Effector memory CD4-positive, alpha-beta T cell (primary cell): Measurements from ENCODE around the gene CHKA.

Source experiments
- DNase-seq, 3 donors: peaks; one replicate each; pipeline ENCODE4 v3.0.0-alpha.2; 2020
- H3K27ac ChIP-seq: 2 replicates; pipeline ENCODE4 v1.7.0; 2013; ENCODE audit warnings: mild to moderate bottlenecking, low read length, moderate library complexity; ENCODE audit not compliant: insufficient read depth, poor library complexity, severe bottlenecking
- H3K27me3 ChIP-seq: replicated peaks from 2 replicates; pipeline ENCODE4 v1.7.0; 2013; ENCODE audit warnings: mild to moderate bottlenecking, low read length; ENCODE audit not compliant: insufficient read depth, control insufficient read depth, poor library complexity, severe bottlenecking
- H3K36me3 ChIP-seq: 2 replicates; pipeline ENCODE4 v1.7.0; 2013; ENCODE audit warnings: mild to moderate bottlenecking, low read length, moderate library complexity; ENCODE audit not compliant: control insufficient read depth, insufficient read depth
- H3K4me1 ChIP-seq: 2 replicates; pipeline ENCODE4 v1.7.0; 2013; ENCODE audit warnings: low read length, mild to moderate bottlenecking; ENCODE audit not compliant: control insufficient read depth, insufficient read depth, poor library complexity, severe bottlenecking
- H3K4me3 ChIP-seq: 2 replicates; pipeline ENCODE4 v1.7.0; 2013; ENCODE audit warnings: low read length, low read depth, mild to moderate bottlenecking; ENCODE audit not compliant: insufficient read depth, poor library complexity, severe bottlenecking
- H3K9me3 ChIP-seq: 2 replicates; pipeline ENCODE4 v1.7.0; 2013; ENCODE audit warnings: mild to moderate bottlenecking, low read length, moderate library complexity; ENCODE audit not compliant: control insufficient read depth

Gene CHKA

GRCh38 chr11:68025047-68025446 lies 96.1 kb downstream of the CHKA start:
- Histone ChIP-seq H3K4me3 (no peak overlapping the region), H3K9me3 (no peaks in the 10 kb centered on the region), H3K27ac (no peak overlapping the region), H3K27me3 (no peaks in the 10 kb centered on the region), H3K4me1 (peaks cover 5% of the 10 kb centered on the region), H3K36me3 (no peaks in the 10 kb centered on the region)
- no peak for DNase-seq

GRCh38 chr11:68024508-68024907 lies 96.7 kb downstream of the CHKA start:
- no peaks in the 10 kb centered on the region for H3K27me3 ChIP-seq
- no peaks in the 10 kb centered on the region for H3K9me3 ChIP-seq
- DNase-seq, result no peak
- H3K4me3 ChIP-seq, result no peak overlapping the region
- H3K27ac ChIP-seq, result no peak overlapping the region
- H3K4me1 ChIP-seq, result no peaks in the 10 kb centered on the region
- no peaks in the 10 kb centered on the region for H3K36me3 ChIP-seq

GRCh38 chr11:68022531-68022930 lies 98.7 kb downstream of the CHKA start:
- DNase-seq, result no peak
- no peak overlapping the region for H3K4me3 ChIP-seq
- H3K4me1 ChIP-seq, result no peaks in the 10 kb centered on the region

GRCh38 chr11:68021167-68021787 lies 99.9 kb downstream of the CHKA start:
- Histone ChIP-seq H3K4me1 (no peaks in the 10 kb centered on the region), H3K36me3 (no peaks in the 10 kb centered on the region), H3K27me3 (no peaks in the 10 kb centered on the region), H3K9me3 (no peaks in the 10 kb centered on the region), H3K4me3 (no peak overlapping the region), H3K27ac (no peak overlapping the region)
- no peak for DNase-seq

More at GRCh38 chr11:68022531-68022930, 98.7 kb downstream of the CHKA start:
- H3K9me3 ChIP-seq, result no peaks in the 10 kb centered on the region
- no peaks in the 10 kb centered on the region for H3K27me3 ChIP-seq
- H3K36me3 ChIP-seq, result no peaks in the 10 kb centered on the region
- no peak overlapping the region for H3K27ac ChIP-seq

- no peaks in the 10 kb centered on the region for H3K36me3 ChIP-seq
- no peak for DNase-seq
Observed at GRCh38 chr11:68020575-68020974, 100.6 kb downstream of the CHKA start.

GRCh38 chr11:68019486-68019885 lies 101.7 kb downstream of the CHKA start:
- Histone ChIP-seq H3K4me1 (no peaks in the 10 kb centered on the region), H3K4me3 (no peak overlapping the region), H3K27ac (no peak overlapping the region), H3K9me3 (no peaks in the 10 kb centered on the region), H3K27me3 (no peaks in the 10 kb centered on the region), H3K36me3 (no peaks in the 10 kb centered on the region)
- DNase-seq, result no peak

More at GRCh38 chr11:68020575-68020974, 100.6 kb downstream of the CHKA start:
- H3K27me3 ChIP-seq, result no peaks in the 10 kb centered on the region
- H3K4me3 ChIP-seq, result no peak overlapping the region
- no peak overlapping the region for H3K27ac ChIP-seq
- H3K4me1 ChIP-seq, result no peaks in the 10 kb centered on the region
- no peaks in the 10 kb centered on the region for H3K9me3 ChIP-seq

GRCh38 chr11:68018730-68019190 lies 102.4 kb downstream of the CHKA start:
- Histone ChIP-seq H3K36me3 (no peaks in the 10 kb centered on the region), H3K27ac (no peak overlapping the region), H3K4me1 (no peaks in the 10 kb centered on the region), H3K4me3 (no peak overlapping the region), H3K9me3 (no peaks in the 10 kb centered on the region), H3K27me3 (no peaks in the 10 kb centered on the region)
- DNase-seq, result no peak

- Histone ChIP-seq H3K36me3 (no peaks in the 10 kb centered on the region), H3K27me3 (no peaks in the 10 kb centered on the region), H3K27ac (no peak overlapping the region), H3K4me1 (no peaks in the 10 kb centered on the region), H3K4me3 (no peak overlapping the region), H3K9me3 (no peaks in the 10 kb centered on the region)
- no peak for DNase-seq
Observed at GRCh38 chr11:68017980-68018729, 103.0 kb downstream of the CHKA start.

GRCh38 chr11:68016904-68017817 lies 104.0 kb downstream of the CHKA start:
- no peaks in the 10 kb centered on the region for H3K27me3 ChIP-seq
- no peaks in the 10 kb centered on the region for H3K9me3 ChIP-seq
- no peak for DNase-seq
- no peaks in the 10 kb centered on the region for H3K4me1 ChIP-seq
- no peaks in the 10 kb centered on the region for H3K36me3 ChIP-seq
- no peak overlapping the region for H3K4me3 ChIP-seq
- H3K27ac ChIP-seq, result no peak overlapping the region
